Measurements from ENCODE around the gene KLF14. TPM values are rescaled to one million over a fixed set of nuclear protein-coding genes. Genes with fewer than 3 reads are reported as not detected.

Gene KLF14
- not detected in 2 replicates for total RNA-seq

DNA sequence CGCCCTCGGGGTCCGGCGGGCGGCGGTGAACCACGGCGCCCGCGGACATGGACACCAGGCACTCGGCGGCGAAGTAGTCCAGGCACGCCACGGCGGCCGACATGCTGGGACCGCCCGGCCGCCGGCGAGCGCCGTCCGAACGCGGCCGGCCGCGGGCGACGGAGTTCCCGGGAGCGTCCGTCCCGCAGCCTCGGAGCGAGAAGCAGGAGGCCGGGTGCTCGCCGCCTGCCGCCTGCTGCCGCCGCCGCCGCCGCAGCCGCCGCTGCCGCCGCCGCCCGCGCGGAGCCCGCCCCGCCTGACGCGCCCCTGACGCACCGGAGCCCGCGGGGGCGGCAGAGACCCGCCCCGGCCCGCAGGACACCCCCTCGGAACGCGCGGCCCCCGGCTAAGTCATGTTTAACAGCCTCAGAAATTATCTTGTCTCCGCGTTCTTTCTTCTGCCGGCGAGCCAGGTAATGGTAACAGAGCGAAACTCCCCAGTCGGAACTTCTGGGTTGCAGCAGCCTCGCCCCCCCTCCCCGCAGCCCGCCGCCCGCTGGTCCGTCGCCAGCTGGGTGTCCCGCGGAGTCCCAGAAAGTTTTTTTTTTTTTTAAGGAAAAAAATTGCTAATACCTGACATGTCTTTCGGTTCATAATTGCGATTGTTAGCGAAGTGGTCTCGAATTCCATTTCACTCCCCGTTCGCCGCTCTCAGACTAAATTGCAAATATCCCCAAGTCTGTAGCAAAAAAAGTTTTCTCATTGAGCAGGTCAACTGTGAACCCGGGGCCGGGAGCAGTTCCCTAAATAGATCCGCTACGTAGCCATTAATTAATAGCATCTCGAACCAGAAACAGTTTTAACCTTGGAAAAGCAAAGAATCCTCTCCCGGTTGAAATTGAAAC, at the start of gene KLF14:
Gene KLF14 (minus strand): TSS at position 277 of the 884 bp plus-strand sequence. CDS start 174 bp downstream, at position 103.

Other genes with a start within 250 kb of the KLF14 start
- gene MEST, start 242.1 kb downstream of the KLF14 start, total RNA-seq, result 8.3 and 52.8 TPM in 2 replicates
- 8.3 and 17.5 TPM in 2 replicates for gene COPG2, start 65.5 kb downstream of the KLF14 start, total RNA-seq
- not detected in 2 replicates for gene TSGA13, start 47.7 kb downstream of the KLF14 start, total RNA-seq